ENCODE results near the gene MED27.
"Not testable (repeated sequence)": the region's sequence is repeated elsewhere in the genome, so short reads cannot be mapped to it uniquely, and the experiment has no call there.

Gene MED27

GRCh38 chr9:132015866-132016265, 63.8 kb downstream of the MED27 start:
- DNase-seq (ENCODE audit: low read depth) = no peak

- DNase-seq (ENCODE audit: low read depth) = no peak
These were observed 65.4 kb downstream of the MED27 start for GRCh38 chr9:132014218-132014805.

GRCh38 chr9:132012704-132013357, 66.8 kb downstream of the MED27 start:
- DNase-seq (ENCODE audit: low read depth) = no peak

GRCh38 chr9:132011896-132012295, 67.8 kb downstream of the MED27 start:
- DNase-seq (ENCODE audit: low read depth) = no peak

DNA sequence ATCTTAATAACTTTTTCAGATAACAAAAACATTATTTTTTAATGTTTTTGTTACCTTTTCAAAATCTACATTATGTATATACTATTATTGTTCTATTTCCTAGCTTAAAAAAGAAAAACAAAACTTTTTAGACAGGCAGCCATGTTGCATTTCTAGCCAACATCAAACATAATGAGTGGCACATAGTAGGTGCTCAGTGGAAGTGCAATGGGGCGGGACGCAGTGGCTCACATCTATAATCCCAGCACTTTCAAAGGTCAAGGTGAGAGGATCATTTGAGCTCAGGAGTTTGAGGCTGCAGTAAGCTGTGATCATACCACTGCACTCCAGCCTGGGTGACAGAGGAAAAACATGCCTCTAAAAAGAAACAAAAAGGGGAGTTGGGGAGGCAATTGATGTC, 68.4 kb downstream of the MED27 start:
- DNase-seq (ENCODE audit: low read depth) = no peak

GRCh38 chr9:132010201-132010600, 69.5 kb downstream of the MED27 start:
- not testable (repeated sequence) for DNase-seq (ENCODE audit: low read depth)

- no peak for DNase-seq (ENCODE audit: low read depth)
These were observed 70.5 kb downstream of the MED27 start for GRCh38 chr9:132008855-132009812.

DNA sequence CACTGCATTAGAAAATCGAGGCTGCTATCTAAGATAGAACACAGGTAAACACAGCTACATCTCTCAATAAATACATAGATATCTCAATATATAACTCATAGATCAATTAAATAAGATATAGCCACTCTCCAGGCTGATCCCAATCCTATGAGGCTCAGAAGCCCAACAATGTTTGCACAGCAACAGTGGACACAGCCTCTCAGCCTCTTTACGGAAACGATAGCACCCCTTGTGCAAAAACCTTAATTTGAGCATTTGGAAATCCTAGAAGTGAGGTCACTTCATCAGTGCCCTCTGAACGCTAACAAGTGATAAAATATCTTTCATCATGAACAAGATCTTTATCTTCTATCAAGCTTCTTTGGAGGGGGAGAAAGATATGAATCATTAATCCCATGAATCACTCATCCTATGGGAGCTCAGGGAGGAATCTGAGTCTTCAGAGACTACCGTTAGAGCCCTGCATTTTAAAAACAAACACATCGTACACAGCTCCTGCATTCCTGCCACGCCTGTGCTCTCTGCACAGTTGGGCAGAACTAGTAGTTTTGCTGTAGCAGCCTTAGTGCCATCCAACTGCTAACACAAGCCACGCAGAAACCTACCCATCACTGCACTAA, 71.4 kb downstream of the MED27 start:
- no peak for DNase-seq (ENCODE audit: low read depth)

DNA sequence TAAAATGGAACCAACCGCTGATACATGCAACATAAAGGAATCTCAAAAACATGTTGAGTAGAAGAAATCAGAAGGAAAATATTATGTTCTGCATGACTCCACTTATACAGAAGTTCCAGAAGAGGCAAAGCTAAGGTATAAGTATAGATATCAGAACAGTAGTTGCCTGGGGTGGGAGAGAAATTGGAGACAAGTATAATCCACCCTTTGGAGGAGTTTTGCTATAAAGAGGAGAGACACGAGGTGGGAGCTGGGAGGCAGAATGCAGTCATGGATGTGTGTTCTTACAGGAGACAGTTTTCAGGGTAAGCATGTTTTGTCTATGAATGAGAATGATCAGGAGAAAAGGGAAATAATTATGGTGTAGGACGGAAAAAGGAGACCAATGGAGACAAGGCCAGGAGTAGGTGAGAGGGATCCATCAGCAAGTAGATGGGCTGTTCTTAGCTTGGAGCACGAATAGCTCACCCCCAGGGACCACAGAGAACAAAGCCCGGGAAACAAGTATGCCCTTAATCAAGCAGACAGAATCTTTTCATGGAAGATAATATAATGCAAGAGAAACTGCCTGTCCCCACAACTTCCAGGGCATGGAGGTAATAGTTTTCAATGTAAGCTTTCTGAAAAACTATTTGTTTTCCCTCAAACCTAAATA, 72.2 kb downstream of the MED27 start:
- DNase-seq (ENCODE audit: low read depth) = no peak

DNA sequence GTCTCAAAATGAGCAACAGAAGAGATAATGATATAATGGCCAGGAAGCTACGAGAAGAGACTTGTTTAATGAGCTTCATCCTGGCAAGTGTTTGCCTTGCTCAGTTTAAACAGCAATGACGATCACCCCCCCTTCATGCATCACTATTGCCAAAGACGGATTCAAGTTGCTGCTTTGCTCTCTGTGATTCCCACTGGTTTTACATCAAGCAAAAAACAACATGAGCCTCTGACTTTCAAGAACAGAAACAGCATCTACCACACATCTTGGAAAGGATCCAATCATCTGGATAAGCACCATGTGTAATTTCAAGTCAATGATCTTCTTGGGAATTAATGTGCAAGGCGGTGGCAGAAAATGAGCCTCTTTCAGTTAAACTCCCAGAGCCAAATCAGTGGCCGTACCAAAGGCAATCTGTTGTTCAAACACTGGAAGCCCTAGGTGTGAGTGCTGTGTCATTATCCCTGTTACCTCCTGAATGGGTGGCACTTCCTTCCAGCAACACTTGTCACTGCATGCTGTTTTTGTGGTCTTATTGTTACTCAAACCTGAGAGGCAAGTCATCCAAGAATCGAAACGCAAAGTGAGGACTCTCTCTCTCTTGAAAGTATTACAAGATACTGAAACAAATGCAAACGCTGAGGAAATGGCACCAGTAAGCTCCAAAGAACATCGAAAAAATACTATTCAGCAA, 72.8 kb downstream of the MED27 start:
- no peak for DNase-seq (ENCODE audit: low read depth)

GRCh38 chr9:132005899-132006298, 73.8 kb downstream of the MED27 start:
- no peak for DNase-seq (ENCODE audit: low read depth)

- no peak for DNase-seq (ENCODE audit: low read depth)
These were observed 75.3 kb downstream of the MED27 start for GRCh38 chr9:132004323-132004722.

DNA sequence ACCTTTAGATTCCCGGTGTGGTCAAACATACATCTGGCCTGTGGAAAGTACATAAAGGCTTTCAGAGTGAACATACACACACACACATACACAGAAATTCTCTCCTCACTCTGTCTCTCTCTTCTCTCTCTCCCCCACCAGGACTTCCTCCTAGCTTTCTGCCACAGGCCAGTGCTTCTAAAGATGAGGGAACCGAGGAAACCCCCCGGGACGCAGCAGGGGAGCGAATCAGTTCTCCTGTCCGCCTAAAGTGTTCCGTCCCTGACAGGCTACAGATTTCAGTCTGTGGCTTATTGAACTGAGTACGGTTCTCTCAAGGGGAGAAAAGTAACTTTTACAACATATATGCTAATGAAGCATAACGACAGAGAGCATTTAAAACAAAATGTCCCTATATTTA, 75.8 kb downstream of the MED27 start:
- no peak for DNase-seq (ENCODE audit: low read depth)

- DNase-seq (ENCODE audit: low read depth) = no peak
These were observed 76.4 kb downstream of the MED27 start for GRCh38 chr9:132003319-132003704.

DNA sequence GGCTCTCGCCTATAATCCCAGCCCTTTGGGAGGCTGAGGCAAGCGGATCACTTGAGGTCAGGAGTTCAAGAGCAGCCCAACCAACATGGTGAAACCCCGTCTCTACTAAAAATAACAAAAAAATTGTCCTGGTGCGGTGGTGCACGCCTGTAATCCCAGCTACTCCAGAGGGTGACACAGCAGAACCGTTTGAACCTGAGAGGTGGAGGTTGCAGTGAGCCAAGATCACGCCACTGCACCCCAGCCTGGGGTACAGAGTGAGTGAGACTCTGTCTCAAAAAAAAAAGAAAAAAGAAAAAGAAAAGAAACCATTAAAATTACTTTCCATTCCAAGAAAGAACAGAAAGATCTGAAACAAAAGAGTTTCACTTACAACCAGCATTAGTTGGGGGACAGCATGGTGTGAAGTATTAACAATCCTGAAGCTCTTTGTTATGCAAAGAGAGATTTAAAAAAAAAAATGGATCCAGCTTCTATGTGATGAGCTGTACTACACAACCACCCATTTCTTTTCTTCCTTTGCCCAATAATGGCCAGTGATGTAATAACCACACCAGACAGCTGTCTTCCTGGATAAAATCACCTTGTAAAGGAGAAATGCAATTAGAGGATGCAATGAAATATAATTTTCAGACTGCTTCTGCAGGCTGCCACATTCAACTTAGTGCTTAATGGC, 76.9 kb downstream of the MED27 start:
- DNase-seq (ENCODE audit: low read depth) = no peak

- DNase-seq (ENCODE audit: low read depth) = no peak
These were observed 78.1 kb downstream of the MED27 start for GRCh38 chr9:132001567-132001966.

DNA sequence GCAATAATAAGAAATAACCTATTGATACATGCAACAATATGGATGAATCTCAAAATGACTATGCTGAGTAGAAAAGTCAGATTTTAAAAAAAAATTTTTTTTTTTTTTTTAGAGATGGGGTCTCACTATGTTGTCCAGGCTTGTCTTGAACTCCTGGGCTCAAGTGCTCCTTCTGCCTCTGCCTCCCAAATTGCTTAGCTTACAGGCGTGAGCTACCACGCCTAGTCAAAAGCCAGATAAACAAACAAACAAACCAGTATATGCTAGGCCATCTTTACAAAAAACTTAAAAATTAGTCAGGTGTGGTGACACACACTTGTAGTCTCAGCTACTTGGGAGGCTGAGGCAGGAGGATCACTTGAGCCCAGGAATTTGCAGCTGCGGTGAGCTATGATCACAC, 79.0 kb downstream of the MED27 start:
- no peak for DNase-seq (ENCODE audit: low read depth)

DNA sequence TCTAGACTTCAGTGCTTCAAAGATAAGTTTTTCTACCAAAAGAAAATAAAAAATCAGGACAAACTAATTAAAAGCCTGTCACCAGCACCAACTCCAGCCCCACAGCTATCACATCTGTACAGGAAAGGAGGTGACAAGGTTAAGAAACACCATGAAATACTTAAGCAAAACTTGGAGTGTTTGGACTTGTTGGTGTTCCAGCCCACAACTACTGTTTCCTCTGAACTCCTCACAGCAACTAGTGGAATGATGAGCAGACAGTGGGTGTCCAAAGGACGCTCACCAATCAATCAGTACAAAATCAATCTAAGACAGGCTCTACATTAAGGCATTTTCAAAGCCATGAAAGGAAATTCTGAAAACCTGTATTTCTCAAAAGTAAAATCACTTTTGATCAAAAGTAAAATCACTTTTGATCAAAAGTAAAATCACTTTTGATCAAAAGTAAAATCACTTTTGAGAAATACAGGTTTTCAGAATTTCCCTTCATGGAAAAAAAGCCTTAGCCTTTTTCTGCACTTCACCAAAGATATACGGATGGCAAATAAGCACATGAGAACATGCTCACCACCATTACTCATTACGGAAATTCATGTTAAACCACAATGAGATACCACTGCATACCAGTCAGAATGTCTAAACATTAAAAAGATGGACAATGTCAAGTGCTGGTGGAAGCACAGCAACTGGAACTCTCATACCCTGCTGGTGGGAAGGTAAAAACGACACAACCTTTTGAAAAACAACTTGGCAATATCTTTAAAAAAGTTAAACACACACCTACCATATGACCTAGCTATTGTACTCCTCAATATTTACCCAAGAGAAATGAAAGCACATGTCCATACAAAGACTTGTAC, 79.7 kb downstream of the MED27 start:
- no peak for DNase-seq (ENCODE audit: low read depth)

GRCh38 chr9:131997779-131998178, 81.9 kb downstream of the MED27 start:
- DNase-seq (ENCODE audit: low read depth) = no peak

- no peak for DNase-seq (ENCODE audit: low read depth)
These were observed 82.6 kb downstream of the MED27 start for GRCh38 chr9:131997076-131997475.
